ENCODE results near the gene AHCTF1.

AHCTF1 gene

DNA sequence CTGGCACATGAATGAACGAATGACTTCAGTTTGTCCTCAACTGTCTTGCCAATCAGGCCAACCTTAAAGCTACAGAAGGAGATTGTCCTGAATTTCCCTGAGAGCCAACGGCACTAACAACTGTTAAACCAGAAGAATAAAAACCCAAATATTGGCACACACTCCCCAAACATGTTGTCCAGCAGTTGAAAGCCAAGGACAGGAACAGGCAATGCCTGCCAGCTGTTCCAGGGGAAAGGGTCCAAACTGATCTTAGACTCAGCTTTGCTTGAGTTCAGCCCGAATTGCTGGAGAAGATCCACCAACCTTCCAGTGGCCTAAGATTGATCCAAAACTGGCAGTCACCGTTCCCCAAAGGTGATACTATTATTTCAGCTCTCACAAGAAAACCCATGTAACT, 22.4 kb upstream of the AHCTF1 start:
- H3K36me3 ChIP-seq (ENCODE audit: control insufficient read depth in 2 of 2, insufficient read depth in 2 of 2, low read length in 2 of 2) = no peaks in the 10 kb centered on the region
- H3K27ac ChIP-seq (ENCODE audit: low read depth in 2 of 2, low read length in 2 of 2) = no peak overlapping the region
- no peak overlapping the region for H3K9ac ChIP-seq (ENCODE audit: low read depth in 1 of 2, low read length in 2 of 2)
- no peak overlapping the region for H3K4me3 ChIP-seq (ENCODE audit: low read length in 2 of 2)
- no peaks in the 10 kb centered on the region for H3K4me1 ChIP-seq (ENCODE audit: control insufficient read depth in 2 of 2, insufficient read depth in 2 of 2, low read length in 2 of 2)
- H3K27me3 ChIP-seq (ENCODE audit: control insufficient read depth in 2 of 2, insufficient read depth in 2 of 2, low read length in 2 of 2) = no peaks in the 10 kb centered on the region
- H3K9me3 ChIP-seq (ENCODE audit: control insufficient read depth in 2 of 2, low read length in 2 of 2) = no peaks in the 10 kb centered on the region

DNA sequence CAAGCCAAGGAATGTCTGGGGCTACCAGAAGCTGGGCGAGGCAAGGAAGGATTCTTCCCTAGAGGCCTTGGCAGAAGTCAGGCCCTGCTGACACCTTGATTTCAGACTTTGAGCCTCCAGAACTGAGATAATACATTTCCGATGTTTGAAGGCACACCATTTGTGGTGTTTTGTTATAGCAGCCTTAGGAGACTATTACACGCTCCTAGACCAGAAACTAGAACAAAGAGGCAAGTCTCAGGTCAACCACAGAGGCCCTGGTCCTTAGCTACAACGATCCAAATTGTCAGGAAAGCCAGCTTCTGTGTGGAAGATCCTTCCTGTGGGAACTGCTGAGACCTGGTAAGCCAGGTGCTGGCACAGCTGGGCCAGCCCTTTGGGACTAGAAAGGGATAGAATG, 19.7 kb upstream of the AHCTF1 start:
- Histone ChIP-seq H3K27me3 (ENCODE audit: control insufficient read depth in 2 of 2, insufficient read depth in 2 of 2, low read length in 2 of 2) (no peaks in the 10 kb centered on the region), H3K36me3 (ENCODE audit: control insufficient read depth in 2 of 2, insufficient read depth in 2 of 2, low read length in 2 of 2) (no peaks in the 10 kb centered on the region), H3K27ac (ENCODE audit: low read depth in 2 of 2, low read length in 2 of 2) (no peak overlapping the region), H3K9me3 (ENCODE audit: control insufficient read depth in 2 of 2, low read length in 2 of 2) (no peaks in the 10 kb centered on the region), H3K4me1 (ENCODE audit: control insufficient read depth in 2 of 2, insufficient read depth in 2 of 2, low read length in 2 of 2) (no peaks in the 10 kb centered on the region), H3K9ac (ENCODE audit: low read depth in 1 of 2, low read length in 2 of 2) (no peak overlapping the region), H3K4me3 (ENCODE audit: low read length in 2 of 2) (no peak overlapping the region)

DNA sequence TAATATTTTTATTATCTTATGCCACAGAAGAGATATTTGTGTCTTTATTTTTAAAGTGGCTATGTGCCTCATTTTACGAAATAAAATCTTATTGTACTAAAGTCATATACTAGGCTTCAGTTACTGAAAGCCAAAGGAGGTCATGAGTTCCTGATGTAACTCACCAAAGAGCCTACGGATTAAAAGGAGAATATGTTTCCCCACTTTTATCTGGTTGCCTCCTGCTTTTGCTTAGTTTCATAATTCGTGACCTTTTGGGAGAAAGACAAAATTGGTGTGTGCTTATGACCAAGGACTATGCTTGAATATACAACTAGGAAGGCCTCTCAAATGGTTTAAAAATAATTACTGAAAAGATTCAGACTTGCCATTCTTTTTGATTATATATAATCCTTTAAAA, 18.2 kb upstream of the AHCTF1 start:
- Histone ChIP-seq H3K4me1 (ENCODE audit: control insufficient read depth in 2 of 2, insufficient read depth in 2 of 2, low read length in 2 of 2) (no peaks in the 10 kb centered on the region), H3K9ac (ENCODE audit: low read depth in 1 of 2, low read length in 2 of 2) (no peak overlapping the region), H3K27me3 (ENCODE audit: control insufficient read depth in 2 of 2, insufficient read depth in 2 of 2, low read length in 2 of 2) (no peaks in the 10 kb centered on the region), H3K9me3 (ENCODE audit: control insufficient read depth in 2 of 2, low read length in 2 of 2) (no peaks in the 10 kb centered on the region), H3K36me3 (ENCODE audit: control insufficient read depth in 2 of 2, insufficient read depth in 2 of 2, low read length in 2 of 2) (no peaks in the 10 kb centered on the region), H3K4me3 (ENCODE audit: low read length in 2 of 2) (no peak overlapping the region), H3K27ac (ENCODE audit: low read depth in 2 of 2, low read length in 2 of 2) (no peak overlapping the region)

DNA sequence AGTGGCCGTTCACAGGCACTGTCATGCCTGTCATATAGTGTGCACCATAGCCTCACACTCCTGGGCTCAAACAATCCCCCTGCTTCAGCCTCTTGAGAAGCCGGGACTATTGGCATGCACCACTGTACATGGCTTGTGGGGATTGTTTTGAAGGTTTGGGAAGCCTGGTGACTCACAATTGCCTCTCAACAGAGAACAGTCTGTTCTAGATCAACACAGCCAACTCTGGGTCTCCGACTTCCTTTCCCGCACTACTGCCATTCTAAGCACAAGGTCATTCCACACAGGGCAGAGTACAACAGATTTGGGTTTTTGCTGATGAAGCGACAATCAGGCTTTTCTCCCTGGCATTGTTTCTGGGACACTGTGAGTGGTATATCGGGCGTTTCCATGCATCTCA, 15.5 kb upstream of the AHCTF1 start:
- H3K27ac ChIP-seq (ENCODE audit: low read depth in 2 of 2, low read length in 2 of 2) = peak overlapping the region in 1 of 2 donors; percentile 27
- H3K36me3 ChIP-seq (ENCODE audit: control insufficient read depth in 2 of 2, insufficient read depth in 2 of 2, low read length in 2 of 2) = no peaks in the 10 kb centered on the region
- no peak overlapping the region for H3K4me3 ChIP-seq (ENCODE audit: low read length in 2 of 2)
- no peaks in the 10 kb centered on the region for H3K4me1 ChIP-seq (ENCODE audit: control insufficient read depth in 2 of 2, insufficient read depth in 2 of 2, low read length in 2 of 2)
- no peaks in the 10 kb centered on the region for H3K27me3 ChIP-seq (ENCODE audit: control insufficient read depth in 2 of 2, insufficient read depth in 2 of 2, low read length in 2 of 2)
- no peak overlapping the region for H3K9ac ChIP-seq (ENCODE audit: low read depth in 1 of 2, low read length in 2 of 2)
- no peaks in the 10 kb centered on the region for H3K9me3 ChIP-seq (ENCODE audit: control insufficient read depth in 2 of 2, low read length in 2 of 2)

DNA sequence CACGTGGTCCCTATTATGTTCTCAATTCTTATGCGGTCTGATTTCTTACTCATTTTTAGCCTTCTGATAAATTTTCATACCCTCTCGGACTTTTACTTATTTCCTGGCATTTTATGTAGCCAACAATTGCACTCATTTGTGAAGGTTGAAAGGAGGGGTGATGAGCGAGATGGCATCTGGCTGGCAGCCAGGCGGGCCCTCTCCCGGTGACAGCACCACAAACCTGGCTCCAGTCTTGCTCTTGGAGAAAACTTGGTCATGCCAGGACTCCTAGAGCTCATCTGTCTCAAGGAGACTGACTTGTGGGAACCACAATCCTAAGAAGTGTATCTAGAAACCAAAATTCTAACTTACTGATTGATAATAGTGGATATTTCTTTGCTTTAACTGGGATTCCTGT, 14.6 kb upstream of the AHCTF1 start:
- no peaks in the 10 kb centered on the region for H3K4me1 ChIP-seq (ENCODE audit: control insufficient read depth in 2 of 2, insufficient read depth in 2 of 2, low read length in 2 of 2)
- H3K36me3 ChIP-seq (ENCODE audit: control insufficient read depth in 2 of 2, insufficient read depth in 2 of 2, low read length in 2 of 2) = no peaks in the 10 kb centered on the region
- H3K9ac ChIP-seq (ENCODE audit: low read depth in 1 of 2, low read length in 2 of 2) = no peak overlapping the region
- H3K9me3 ChIP-seq (ENCODE audit: control insufficient read depth in 2 of 2, low read length in 2 of 2) = no peaks in the 10 kb centered on the region
- H3K4me3 ChIP-seq (ENCODE audit: low read length in 2 of 2) = no peak overlapping the region
- H3K27ac ChIP-seq (ENCODE audit: low read depth in 2 of 2, low read length in 2 of 2) = no peak overlapping the region
- H3K27me3 ChIP-seq (ENCODE audit: control insufficient read depth in 2 of 2, insufficient read depth in 2 of 2, low read length in 2 of 2) = no peaks in the 10 kb centered on the region

DNA sequence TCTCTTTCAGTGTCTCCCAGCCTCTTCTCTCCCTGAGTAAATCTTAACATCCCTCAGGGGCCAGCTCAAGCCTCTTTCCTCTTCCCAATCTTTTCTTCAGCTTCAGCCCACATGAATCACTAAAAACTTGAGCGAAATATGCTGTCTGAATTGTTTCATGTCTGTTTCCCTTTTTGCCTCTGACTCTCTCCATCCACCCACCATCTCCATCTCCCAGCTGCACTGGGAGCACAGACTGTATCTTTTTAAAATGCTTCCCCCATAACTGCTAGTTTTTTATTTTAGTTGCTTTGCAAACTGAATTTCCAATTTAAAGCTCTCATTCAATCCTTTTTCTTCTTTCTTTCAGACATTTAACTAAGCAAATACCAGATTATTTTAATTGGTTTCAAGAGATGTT, 3.0 kb upstream of the AHCTF1 start:
- no peak overlapping the region for H3K9ac ChIP-seq (ENCODE audit: low read depth in 1 of 2, low read length in 2 of 2)
- no peak overlapping the region for H3K27ac ChIP-seq (ENCODE audit: low read depth in 2 of 2, low read length in 2 of 2)
- no peak overlapping the region for H3K4me3 ChIP-seq (ENCODE audit: low read length in 2 of 2)
- H3K9me3 ChIP-seq (ENCODE audit: control insufficient read depth in 2 of 2, low read length in 2 of 2) = no peaks in the 10 kb centered on the region
- H3K4me1 ChIP-seq (ENCODE audit: control insufficient read depth in 2 of 2, insufficient read depth in 2 of 2, low read length in 2 of 2) = peaks cover 4 to 8% of the 10 kb centered on the region in 2 donors
- no peaks in the 10 kb centered on the region for H3K36me3 ChIP-seq (ENCODE audit: control insufficient read depth in 2 of 2, insufficient read depth in 2 of 2, low read length in 2 of 2)
- no peaks in the 10 kb centered on the region for H3K27me3 ChIP-seq (ENCODE audit: control insufficient read depth in 2 of 2, insufficient read depth in 2 of 2, low read length in 2 of 2)

DNA sequence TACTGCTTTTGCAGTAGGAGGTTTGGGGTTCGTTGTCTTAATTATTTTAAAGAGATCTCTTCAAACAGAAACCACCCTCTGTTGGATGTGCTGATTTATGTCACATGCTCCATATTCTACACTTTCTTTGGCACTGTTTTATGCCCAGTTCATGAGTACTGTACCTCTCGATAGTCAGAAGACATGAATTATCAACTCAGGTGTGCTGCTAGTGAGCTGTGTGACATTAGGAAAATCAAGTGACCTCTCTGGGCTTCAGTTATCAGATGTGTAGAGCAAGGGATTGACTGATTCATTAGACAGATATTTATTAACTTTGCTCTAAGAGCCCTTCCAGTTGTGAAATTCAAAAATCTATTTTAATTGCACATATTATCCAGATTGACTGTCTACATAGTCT, 2.1 kb upstream of the AHCTF1 start:
- Histone ChIP-seq H3K9me3 (ENCODE audit: control insufficient read depth in 2 of 2, low read length in 2 of 2) (no peaks in the 10 kb centered on the region), H3K4me3 (ENCODE audit: low read length in 2 of 2) (no peak overlapping the region), H3K9ac (ENCODE audit: low read depth in 1 of 2, low read length in 2 of 2) (no peak overlapping the region), H3K4me1 (ENCODE audit: control insufficient read depth in 2 of 2, insufficient read depth in 2 of 2, low read length in 2 of 2) (peaks cover 4 to 8% of the 10 kb centered on the region in 2 donors), H3K27me3 (ENCODE audit: control insufficient read depth in 2 of 2, insufficient read depth in 2 of 2, low read length in 2 of 2) (no peaks in the 10 kb centered on the region), H3K27ac (ENCODE audit: low read depth in 2 of 2, low read length in 2 of 2) (no peak overlapping the region), H3K36me3 (ENCODE audit: control insufficient read depth in 2 of 2, insufficient read depth in 2 of 2, low read length in 2 of 2) (no peaks in the 10 kb centered on the region)

DNA sequence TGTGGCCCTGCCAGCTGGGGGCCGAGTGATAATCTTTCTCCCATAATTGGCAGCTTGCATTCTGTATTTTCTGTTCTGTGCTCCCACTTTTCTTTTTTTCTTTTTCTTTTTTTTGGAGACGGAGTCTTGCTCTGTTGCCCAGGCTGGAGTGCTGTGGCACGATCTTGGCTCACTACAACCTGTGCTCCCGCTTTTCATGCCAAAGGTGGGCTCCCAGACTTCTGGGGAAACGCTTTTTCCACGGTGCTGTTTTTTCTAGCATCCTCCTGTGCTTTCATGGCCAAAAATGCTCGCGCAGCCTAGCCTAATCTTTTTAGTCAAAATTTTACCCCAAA, 585 bp upstream of the AHCTF1 start:
- H3K27ac ChIP-seq (ENCODE audit: low read depth in 2 of 2, low read length in 2 of 2) = no peak overlapping the region
- peak overlapping the region; percentile 77 to 89 for H3K4me3 ChIP-seq (ENCODE audit: low read length in 2 of 2)
- H3K9me3 ChIP-seq (ENCODE audit: control insufficient read depth in 2 of 2, low read length in 2 of 2) = no peaks in the 10 kb centered on the region
- no peaks in the 10 kb centered on the region for H3K27me3 ChIP-seq (ENCODE audit: control insufficient read depth in 2 of 2, insufficient read depth in 2 of 2, low read length in 2 of 2)
- H3K36me3 ChIP-seq (ENCODE audit: control insufficient read depth in 2 of 2, insufficient read depth in 2 of 2, low read length in 2 of 2) = no peaks in the 10 kb centered on the region
- peak overlapping the region; percentile 63 to 87 for H3K9ac ChIP-seq (ENCODE audit: low read depth in 1 of 2, low read length in 2 of 2)
- peaks cover 4 to 8% of the 10 kb centered on the region in 2 donors for H3K4me1 ChIP-seq (ENCODE audit: control insufficient read depth in 2 of 2, insufficient read depth in 2 of 2, low read length in 2 of 2)

DNA sequence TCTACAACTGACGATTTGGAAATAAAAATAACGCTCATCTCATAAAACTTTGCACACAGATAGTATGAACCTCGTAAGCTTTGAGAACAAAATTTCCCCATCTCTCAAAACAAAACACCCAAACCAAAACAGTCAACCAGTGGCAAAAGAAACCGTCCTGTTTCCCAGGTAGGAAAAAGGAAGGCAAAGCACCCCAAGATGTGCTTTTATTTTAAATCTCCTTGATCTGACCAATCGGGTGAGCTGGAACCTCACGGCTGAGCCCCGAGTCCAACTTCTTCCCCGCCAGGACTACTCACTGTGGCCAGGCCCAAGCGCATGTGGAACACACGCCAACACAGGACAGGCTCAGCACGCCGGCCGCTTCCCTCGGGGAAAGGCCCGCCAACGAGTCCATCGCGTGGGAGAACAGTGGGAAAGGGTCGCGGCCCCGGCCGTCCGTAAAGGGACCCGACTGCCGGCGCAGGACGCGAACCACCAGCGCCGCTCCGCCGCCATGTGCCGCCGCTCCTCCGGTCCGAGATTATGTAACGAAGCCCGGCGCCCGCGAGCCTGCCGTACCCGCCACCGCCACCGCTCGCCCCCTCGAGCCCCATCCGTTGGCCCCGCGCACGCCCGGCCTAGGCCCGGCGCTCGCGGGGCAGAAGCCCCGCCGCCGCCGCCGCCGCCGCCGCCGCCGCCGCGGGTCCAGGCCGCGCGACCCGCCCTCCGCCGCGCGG, 759 bp downstream of the AHCTF1 start:
- peaks cover 4 to 8% of the 10 kb centered on the region in 2 donors for H3K4me1 ChIP-seq (ENCODE audit: control insufficient read depth in 2 of 2, insufficient read depth in 2 of 2, low read length in 2 of 2)
- H3K27me3 ChIP-seq (ENCODE audit: control insufficient read depth in 2 of 2, insufficient read depth in 2 of 2, low read length in 2 of 2) = no peaks in the 10 kb centered on the region
- H3K9me3 ChIP-seq (ENCODE audit: control insufficient read depth in 2 of 2, low read length in 2 of 2) = no peaks in the 10 kb centered on the region
- H3K9ac ChIP-seq (ENCODE audit: low read depth in 1 of 2, low read length in 2 of 2) = peak overlapping the region; percentile 72 to 87
- H3K27ac ChIP-seq (ENCODE audit: low read depth in 2 of 2, low read length in 2 of 2) = peak overlapping the region; percentile 96 to 97
- H3K36me3 ChIP-seq (ENCODE audit: control insufficient read depth in 2 of 2, insufficient read depth in 2 of 2, low read length in 2 of 2) = peaks cover 0 to 3% of the 10 kb centered on the region in 2 donors
- H3K4me3 ChIP-seq (ENCODE audit: low read length in 2 of 2) = peak overlapping the region; percentile 85 to 89

DNA sequence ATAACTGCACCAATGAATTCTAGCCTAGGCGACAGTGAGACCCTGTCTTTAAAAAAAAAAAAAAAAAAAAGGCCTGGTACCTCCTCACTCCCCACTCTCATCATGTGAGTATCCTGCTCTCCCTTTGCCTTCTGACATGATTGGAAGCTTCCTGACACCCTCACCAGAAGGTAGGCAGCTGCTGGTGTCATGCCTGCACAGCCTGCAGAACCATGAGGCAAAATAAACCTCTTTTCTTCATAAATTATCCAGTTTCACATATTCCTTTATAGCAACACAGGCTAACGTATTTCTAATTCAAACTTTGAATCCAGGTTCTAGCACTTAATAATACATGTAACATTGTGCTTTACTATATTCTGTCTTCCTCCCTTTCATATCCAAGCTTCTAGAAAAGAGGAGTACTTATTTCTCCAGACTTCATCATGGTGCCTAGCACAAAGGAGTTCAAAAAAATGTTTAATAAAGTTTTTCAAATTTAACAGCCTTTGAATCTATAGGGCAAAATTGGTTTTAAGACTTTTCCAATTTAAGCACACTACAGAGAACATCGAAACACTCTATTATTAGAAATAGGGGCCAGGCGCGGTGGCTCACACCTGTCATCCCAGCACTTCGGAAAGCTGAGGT, 5.6 kb downstream of the AHCTF1 start:
- no peak overlapping the region for H3K27ac ChIP-seq (ENCODE audit: low read depth in 2 of 2, low read length in 2 of 2)
- peaks cover 0 to 3% of the 10 kb centered on the region in 2 donors for H3K36me3 ChIP-seq (ENCODE audit: control insufficient read depth in 2 of 2, insufficient read depth in 2 of 2, low read length in 2 of 2)
- H3K4me1 ChIP-seq (ENCODE audit: control insufficient read depth in 2 of 2, insufficient read depth in 2 of 2, low read length in 2 of 2) = peaks cover 4 to 8% of the 10 kb centered on the region in 2 donors
- H3K9me3 ChIP-seq (ENCODE audit: control insufficient read depth in 2 of 2, low read length in 2 of 2) = no peaks in the 10 kb centered on the region
- no peak overlapping the region for H3K4me3 ChIP-seq (ENCODE audit: low read length in 2 of 2)
- H3K9ac ChIP-seq (ENCODE audit: low read depth in 1 of 2, low read length in 2 of 2) = no peak overlapping the region
- no peaks in the 10 kb centered on the region for H3K27me3 ChIP-seq (ENCODE audit: control insufficient read depth in 2 of 2, insufficient read depth in 2 of 2, low read length in 2 of 2)

Data from mucosa of rectum (tissue), 2 donors.